Measurements from ENCODE around the gene ENTPD7. TPM values are rescaled to one million over a fixed set of nuclear protein-coding genes. Genes with fewer than 3 reads are reported as not detected.

Gene ENTPD7
- polyA plus RNA-seq, 1 donor from 2014 or later: 4.1 TPM

- no peak for TF ChIP-seq EP300 (conservative IDR thresholded peaks at IDR 0.05; ENCODE audit: poor library complexity, severe bottlenecking)
- TF ChIP-seq RAD21 (conservative IDR thresholded peaks at IDR 0.05): no peak
- TF ChIP-seq TAF1 (IDR thresholded peaks at IDR 0.05; ENCODE audit: low read depth): no peak
- TF ChIP-seq, protein P1, sequence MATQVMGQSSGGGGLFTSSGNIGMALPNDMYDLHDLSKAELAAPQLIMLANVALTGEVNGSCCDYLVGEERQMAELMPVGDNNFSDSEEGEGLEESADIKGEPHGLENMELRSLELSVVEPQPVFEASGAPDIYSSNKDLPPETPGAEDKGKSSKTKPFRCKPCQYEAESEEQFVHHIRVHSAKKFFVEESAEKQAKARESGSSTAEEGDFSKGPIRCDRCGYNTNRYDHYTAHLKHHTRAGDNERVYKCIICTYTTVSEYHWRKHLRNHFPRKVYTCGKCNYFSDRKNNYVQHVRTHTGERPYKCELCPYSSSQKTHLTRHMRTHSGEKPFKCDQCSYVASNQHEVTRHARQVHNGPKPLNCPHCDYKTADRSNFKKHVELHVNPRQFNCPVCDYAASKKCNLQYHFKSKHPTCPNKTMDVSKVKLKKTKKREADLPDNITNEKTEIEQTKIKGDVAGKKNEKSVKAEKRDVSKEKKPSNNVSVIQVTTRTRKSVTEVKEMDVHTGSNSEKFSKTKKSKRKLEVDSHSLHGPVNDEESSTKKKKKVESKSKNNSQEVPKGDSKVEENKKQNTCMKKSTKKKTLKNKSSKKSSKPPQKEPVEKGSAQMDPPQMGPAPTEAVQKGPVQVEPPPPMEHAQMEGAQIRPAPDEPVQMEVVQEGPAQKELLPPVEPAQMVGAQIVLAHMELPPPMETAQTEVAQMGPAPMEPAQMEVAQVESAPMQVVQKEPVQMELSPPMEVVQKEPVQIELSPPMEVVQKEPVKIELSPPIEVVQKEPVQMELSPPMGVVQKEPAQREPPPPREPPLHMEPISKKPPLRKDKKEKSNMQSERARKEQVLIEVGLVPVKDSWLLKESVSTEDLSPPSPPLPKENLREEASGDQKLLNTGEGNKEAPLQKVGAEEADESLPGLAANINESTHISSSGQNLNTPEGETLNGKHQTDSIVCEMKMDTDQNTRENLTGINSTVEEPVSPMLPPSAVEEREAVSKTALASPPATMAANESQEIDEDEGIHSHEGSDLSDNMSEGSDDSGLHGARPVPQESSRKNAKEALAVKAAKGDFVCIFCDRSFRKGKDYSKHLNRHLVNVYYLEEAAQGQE (IDR thresholded peaks at IDR 0.05; ENCODE audit: borderline replicate concordance): no peak
- TF ChIP-seq POLR2AphosphoS5 (IDR thresholded peaks at IDR 0.05): no peak
- TF ChIP-seq EZH2 (IDR thresholded peaks at IDR 0.05; ENCODE audit: borderline replicate concordance, insufficient read depth, low read length, poor library complexity, severe bottlenecking): no peak
- no peak for TF ChIP-seq CTCF (IDR thresholded peaks at IDR 0.05; ENCODE audit: poor library complexity, severe bottlenecking)
- TF ChIP-seq SMC3 (conservative IDR thresholded peaks at IDR 0.05; ENCODE audit: poor library complexity): no peak
- no peak for TF ChIP-seq MXI1 (conservative IDR thresholded peaks at IDR 0.05; ENCODE audit: poor library complexity, severe bottlenecking)
- Histone ChIP-seq H3K4me2 (ENCODE audit: low read length) (no peak overlapping the region), H3K36me3 (ENCODE audit: insufficient read depth, low read length) (no peaks in the 10 kb centered on the region), H3K9me2 (ENCODE audit: insufficient read depth, low read length) (no peaks in the 10 kb centered on the region), H3F3A (ENCODE audit: insufficient read depth, low read length, poor library complexity, severe bottlenecking) (no peaks in the 10 kb centered on the region), H3K9ac (ENCODE audit: low read length) (no peak overlapping the region), H3K4me3 (ENCODE audit: low read length) (no peak overlapping the region), H3K27me3 (ENCODE audit: insufficient read depth, low read depth, low read length) (no peaks in the 10 kb centered on the region), H3K9me3 (ENCODE audit: low read length) (no peaks in the 10 kb centered on the region), H2AFZ (ENCODE audit: low read depth, low read length) (no peak overlapping the region), H4K20me1 (ENCODE audit: insufficient read depth) (no peaks in the 10 kb centered on the region), H3K27ac (ENCODE audit: low read length) (no peak overlapping the region), H3K79me2 (replicated peaks; ENCODE audit: insufficient read depth, low read length) (no peaks in the 10 kb centered on the region)
Observed at GRCh38 chr10:99682752-99683151, 23.4 kb downstream of the ENTPD7 start.

DNA sequence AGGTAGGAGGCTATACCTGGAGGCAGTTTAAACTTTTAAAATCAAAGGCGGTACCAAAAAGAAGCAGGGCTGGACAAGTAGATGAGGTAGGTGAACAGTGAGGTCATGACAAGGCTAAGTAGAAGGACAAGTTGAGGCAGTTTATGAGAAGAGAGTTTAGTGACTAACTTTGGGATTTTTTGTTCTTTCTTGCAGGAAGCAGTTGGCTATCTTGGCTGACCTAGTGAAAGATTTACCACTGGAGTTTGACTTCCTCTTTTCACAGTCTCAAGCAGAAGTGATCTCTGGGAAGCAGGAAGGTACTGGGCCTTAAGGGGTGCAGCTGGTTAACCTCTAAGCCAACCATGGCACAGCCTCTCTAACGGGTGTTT lies 26.3 kb downstream of the ENTPD7 start:
- no peaks in the 10 kb centered on the region for H3F3A ChIP-seq (ENCODE audit: insufficient read depth, low read length, poor library complexity, severe bottlenecking)
- no peaks in the 10 kb centered on the region for H3K79me2 ChIP-seq (replicated peaks; ENCODE audit: insufficient read depth, low read length)
- H3K4me2 ChIP-seq (ENCODE audit: low read length): no peak overlapping the region
- no peaks in the 10 kb centered on the region for H4K20me1 ChIP-seq (ENCODE audit: insufficient read depth)
- no peaks in the 10 kb centered on the region for H3K27me3 ChIP-seq (ENCODE audit: insufficient read depth, low read depth, low read length)
- no peak overlapping the region for H2AFZ ChIP-seq (ENCODE audit: low read depth, low read length)
- H3K27ac ChIP-seq (ENCODE audit: low read length): no peak overlapping the region
- H3K9me3 ChIP-seq (ENCODE audit: low read length): no peaks in the 10 kb centered on the region
- no peaks in the 10 kb centered on the region for H3K9me2 ChIP-seq (ENCODE audit: insufficient read depth, low read length)
- H3K9ac ChIP-seq (ENCODE audit: low read length): no peak overlapping the region
- no peaks in the 10 kb centered on the region for H3K36me3 ChIP-seq (ENCODE audit: insufficient read depth, low read length)
- TF ChIP-seq, protein P1 (IDR thresholded peaks at IDR 0.05; ENCODE audit: borderline replicate concordance): no peak
- TF ChIP-seq TAF1 (IDR thresholded peaks at IDR 0.05; ENCODE audit: low read depth): no peak
- no peak for TF ChIP-seq SMC3 (conservative IDR thresholded peaks at IDR 0.05; ENCODE audit: poor library complexity)
- no peak for TF ChIP-seq EZH2 (IDR thresholded peaks at IDR 0.05; ENCODE audit: borderline replicate concordance, insufficient read depth, low read length, poor library complexity, severe bottlenecking)
- TF ChIP-seq POLR2AphosphoS5 (IDR thresholded peaks at IDR 0.05): no peak
- TF ChIP-seq CTCF (IDR thresholded peaks at IDR 0.05; ENCODE audit: poor library complexity, severe bottlenecking): no peak
- TF ChIP-seq EP300 (conservative IDR thresholded peaks at IDR 0.05; ENCODE audit: poor library complexity, severe bottlenecking): no peak
- no peak for TF ChIP-seq RAD21 (conservative IDR thresholded peaks at IDR 0.05)
- no peak overlapping the region for H3K4me3 ChIP-seq (ENCODE audit: low read length)

Measured in neural cell (in vitro differentiated cells).